Calu3 (cell line): Measurements from ENCODE around the gene ACP7. TPM values are rescaled to one million over a fixed set of nuclear protein-coding genes. Genes with fewer than 3 reads are reported as not detected.

ENCODE experiments used
- BruUV-seq: library from RNA; stranded (reverse); fragments of 400-500 nt; replicated peaks from 2 replicates; lab custom pipeline; 2021; lab: Mats Ljungman, UMichigan
- CTCF ChIA-PET: fragments of 300-600 bp; sonication (Branson Sonifier 250); formaldehyde crosslinking; loops from one replicate; lab custom pipeline; 2022; ENCODE audit warnings: antibody characterized with exemption; lab: Charles Lee
- DNase-seq: peaks from one replicate; pipeline ENCODE4 v3.0.0; 2022
- H3K27ac Mint-ChIP-seq: one replicate; pipeline ENCODE4 v1.8.0; 2022; ENCODE audit warnings: mixed read lengths; ENCODE audit not compliant: unreplicated experiment
- H3K27me3 Mint-ChIP-seq: one replicate; pipeline ENCODE4 v1.8.0; 2022; ENCODE audit warnings: mixed read lengths; ENCODE audit not compliant: unreplicated experiment
- H3K36me3 Mint-ChIP-seq: one replicate; pipeline ENCODE4 v1.8.0; 2022; ENCODE audit warnings: mild to moderate bottlenecking, moderate library complexity, mixed read lengths; ENCODE audit not compliant: insufficient read depth, unreplicated experiment
- H3K4me1 Mint-ChIP-seq: one replicate; pipeline ENCODE4 v1.8.0; 2022; ENCODE audit warnings: mild to moderate bottlenecking, low read depth, mixed read lengths; ENCODE audit not compliant: unreplicated experiment
- H3K4me3 Mint-ChIP-seq: one replicate; pipeline ENCODE4 v1.8.0; 2022; ENCODE audit warnings: mild to moderate bottlenecking, low read depth, moderate library complexity, mixed read lengths; ENCODE audit not compliant: unreplicated experiment
- H3K9me3 Mint-ChIP-seq: one replicate; pipeline ENCODE4 v1.8.0; 2022; ENCODE audit warnings: low read depth, mixed read lengths; ENCODE audit not compliant: unreplicated experiment
- CTCF ChIP-seq: fragments of 200-600 bp; IDR thresholded peaks from one replicate; pipeline ENCODE4 v1.8.0; 2022; ENCODE audit warnings: antibody characterized with exemption; ENCODE audit not compliant: unreplicated experiment
- intact Hi-C: fragments of 100-400 bp; cut with micrococcal nuclease; formaldehyde crosslinking; loops from one replicate; pipeline ENCODE4 v1.10.0; 2022; ENCODE audit not compliant: unreplicated experiment
- total RNA-seq: library from RNA; stranded (reverse); gene quantifications from 2 replicates; pipeline ENCODE4 v1.2.3, GENCODE V29; 2022

ACP7 gene
- total RNA-seq, 1 experiment from 2014 or later = 9.5 TPM

DNA sequence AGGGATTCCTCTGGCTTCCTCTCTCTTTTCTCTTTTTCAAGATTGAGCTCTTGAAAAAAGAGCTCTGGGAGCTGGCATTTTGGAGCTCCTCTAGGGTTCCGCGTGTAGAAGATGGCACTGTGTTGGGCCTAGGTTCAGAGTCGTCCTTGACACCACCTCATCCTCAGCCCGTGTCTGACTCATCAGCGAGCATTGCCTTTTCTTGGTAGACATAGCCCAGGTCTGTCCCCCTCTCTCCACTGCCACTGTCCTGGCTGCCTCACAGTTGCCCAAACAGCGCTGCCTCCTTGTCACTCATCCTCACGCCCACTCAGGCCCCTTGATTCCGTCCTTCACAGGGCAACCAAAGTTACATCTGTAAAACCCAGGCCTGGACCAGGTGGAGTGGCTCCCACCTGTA, 66.1 kb downstream of the ACP7 start:
- DNase-seq = no peak
- Mint-ChIP-seq H3K36me3 (peaks cover 27% of the 10 kb centered on the region), H3K27me3 (no peaks in the 10 kb centered on the region), H3K4me3 (no peak overlapping the region), H3K27ac (no peak overlapping the region), H3K4me1 (peaks cover 31% of the 10 kb centered on the region), H3K9me3 (peaks cover 2% of the 10 kb centered on the region)
- BruUV-seq = no TSS peak
- intact Hi-C loops = loop anchor here (5.0 kb wide), 1 partner anchor 377 kb away; no protein-coding TSS in a partner anchor
- CTCF ChIA-PET = interaction anchor here (1.4 kb wide), 1 partner anchor 17 kb away, joined by 3 read pairs; no protein-coding TSS in a partner anchor
- TF ChIP-seq CTCF = no peak

DNA sequence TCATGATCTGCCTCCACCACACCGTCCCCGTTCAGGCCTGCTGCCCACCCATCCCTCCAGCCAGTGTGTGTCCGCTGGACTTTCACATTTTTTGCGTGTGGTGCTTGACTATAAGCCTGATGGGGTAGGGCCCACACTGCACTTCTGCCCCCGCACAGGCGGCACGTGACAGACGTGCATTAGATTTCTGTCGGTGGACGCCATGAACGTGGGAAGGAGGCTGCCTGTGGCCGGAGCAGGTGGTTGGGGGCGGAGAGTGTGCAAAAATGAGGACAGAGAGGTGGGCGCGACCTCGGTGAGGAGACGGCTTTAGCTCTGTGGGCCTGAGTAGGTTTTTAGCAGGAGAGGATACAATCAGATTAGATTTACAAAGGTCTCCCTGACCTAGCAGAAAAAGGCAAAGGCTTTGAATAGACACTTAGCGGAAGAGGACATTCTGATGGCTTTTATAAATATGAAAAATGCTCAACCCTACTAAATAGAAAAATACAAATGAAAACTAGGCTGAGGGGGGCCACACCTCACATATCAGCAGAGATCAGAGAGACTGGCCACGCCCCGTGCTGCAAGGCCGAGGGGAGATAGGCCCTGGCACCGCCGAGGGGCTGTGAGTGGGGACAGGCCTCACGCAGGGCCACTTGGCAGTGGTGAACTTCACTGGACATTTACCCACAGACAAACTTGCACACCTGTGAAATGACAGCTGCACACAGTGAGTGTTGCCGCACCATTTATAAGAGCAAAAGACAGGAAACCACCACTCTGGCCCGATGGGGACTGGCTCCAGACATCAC, 66.8 kb downstream of the ACP7 start:
- no peak for DNase-seq
- CTCF ChIA-PET = no interaction called here
- Mint-ChIP-seq H3K4me1 (peaks cover 33% of the 10 kb centered on the region), H3K27me3 (no peaks in the 10 kb centered on the region), H3K36me3 (peaks cover 29% of the 10 kb centered on the region), H3K9me3 (peaks cover 2% of the 10 kb centered on the region), H3K27ac (peak overlapping the region; percentile 15), H3K4me3 (no peak overlapping the region)
- intact Hi-C loops = loop anchor here (5.0 kb wide), 1 partner anchor 376 kb away; no protein-coding TSS in a partner anchor
- no TSS peak for BruUV-seq
- no peak for TF ChIP-seq CTCF

DNA sequence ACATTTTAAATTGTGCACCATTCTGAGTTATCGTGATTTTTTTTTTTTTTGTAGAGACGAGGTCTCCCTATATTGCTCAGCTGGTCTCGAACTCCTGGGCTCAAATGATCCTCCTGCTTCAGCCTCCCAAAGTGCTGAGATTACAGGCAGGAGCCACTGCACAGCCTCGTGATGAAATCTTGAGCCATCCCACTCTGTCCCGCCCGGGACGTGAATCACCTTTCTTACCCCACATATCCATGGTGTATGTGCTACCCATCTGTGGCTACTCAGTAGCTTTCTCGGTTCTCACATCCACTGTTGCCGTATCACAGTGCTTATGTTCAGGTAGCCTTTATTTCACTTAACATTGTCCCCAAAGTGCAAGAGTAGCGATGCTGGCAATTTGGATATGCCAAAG, 67.9 kb downstream of the ACP7 start:
- Mint-ChIP-seq H3K4me1 (peaks cover 36% of the 10 kb centered on the region), H3K27ac (no peak overlapping the region), H3K9me3 (peaks cover 2% of the 10 kb centered on the region), H3K4me3 (no peak overlapping the region), H3K36me3 (peaks cover 29% of the 10 kb centered on the region), H3K27me3 (no peaks in the 10 kb centered on the region)
- intact Hi-C loops = loop anchor here (5.0 kb wide), 1 partner anchor 375 kb away; no protein-coding TSS in a partner anchor
- DNase-seq = no peak
- TF ChIP-seq CTCF = no peak
- no TSS peak for BruUV-seq
- CTCF ChIA-PET = no interaction called here

- peak overlapping the region; percentile 61 for H3K4me3 Mint-ChIP-seq
- no TSS peak for BruUV-seq
- intact Hi-C loops = loop anchor here (5.0 kb wide), 1 partner anchor 373 kb away; no protein-coding TSS in a partner anchor
- H3K9me3 Mint-ChIP-seq = no peaks in the 10 kb centered on the region
- DNase-seq = no peak
- peak overlapping the region; percentile 77 for H3K27ac Mint-ChIP-seq
- no peaks in the 10 kb centered on the region for H3K27me3 Mint-ChIP-seq
- CTCF ChIA-PET = interaction anchor here (0.5 to 1.4 kb wide), 3 partner anchors 13 to 185 kb away, joined by 3 to 5 read pairs (median 3); no protein-coding TSS in a partner anchor
- peaks cover 50% of the 10 kb centered on the region for H3K4me1 Mint-ChIP-seq
- no peak for TF ChIP-seq CTCF
- peaks cover 23% of the 10 kb centered on the region for H3K36me3 Mint-ChIP-seq
Measured at GRCh38 chr19:39154100-39154628, 70.0 kb downstream of the ACP7 start.
